ENCODE results near the gene LDAH. TPM values are rescaled to one million over a fixed set of nuclear protein-coding genes. Genes with fewer than 3 reads are reported as not detected.

Gene LDAH
- total RNA-seq, 1 donor from 2014 or later, result 28.0 TPM

DNA sequence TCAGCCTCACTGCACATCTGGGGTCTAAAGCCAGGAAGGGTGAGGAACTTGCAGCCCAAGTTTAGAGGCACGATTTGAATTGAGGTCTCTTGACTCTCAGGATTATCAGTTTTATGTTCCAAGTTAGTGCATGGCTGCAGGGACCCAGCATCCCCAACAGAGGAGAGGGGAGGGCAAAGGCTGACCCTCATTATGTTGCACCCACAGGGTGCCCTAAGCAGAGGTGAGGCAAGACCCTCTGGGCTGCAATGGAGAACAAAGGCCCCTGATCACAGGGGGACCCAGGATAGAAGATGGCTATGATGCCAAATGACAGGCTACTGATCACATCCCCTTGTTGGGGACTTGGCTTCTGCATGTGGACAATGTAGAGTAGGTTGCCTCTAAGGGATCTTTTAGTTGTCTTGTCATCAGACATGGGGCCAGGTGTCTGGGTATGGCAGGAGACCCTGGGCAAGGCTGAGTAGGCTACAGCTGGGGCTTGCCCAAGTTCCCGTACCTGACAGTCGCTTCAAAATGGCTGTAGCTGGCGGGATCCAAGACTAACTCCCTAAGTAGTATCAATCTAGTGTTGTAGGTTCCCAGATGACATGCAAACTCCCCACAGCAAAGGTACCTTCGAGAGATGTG lies 160.5 kb downstream of the LDAH start:
- no peak overlapping the region for H3K27ac Mint-ChIP-seq (ENCODE audit: unreplicated experiment)
- no peaks in the 10 kb centered on the region for H3K36me3 Mint-ChIP-seq (ENCODE audit: unreplicated experiment)
- H3K4me3 Mint-ChIP-seq (ENCODE audit: unreplicated experiment), result no peak overlapping the region
- peaks cover 77% of the 10 kb centered on the region for H3K27me3 Mint-ChIP-seq (ENCODE audit: unreplicated experiment)
- DNase-seq (ENCODE audit: extremely low spot score, unreplicated experiment), result no peak
- peaks cover 12% of the 10 kb centered on the region for H3K4me1 Mint-ChIP-seq (ENCODE audit: unreplicated experiment)
- TF ChIP-seq, protein P1, sequence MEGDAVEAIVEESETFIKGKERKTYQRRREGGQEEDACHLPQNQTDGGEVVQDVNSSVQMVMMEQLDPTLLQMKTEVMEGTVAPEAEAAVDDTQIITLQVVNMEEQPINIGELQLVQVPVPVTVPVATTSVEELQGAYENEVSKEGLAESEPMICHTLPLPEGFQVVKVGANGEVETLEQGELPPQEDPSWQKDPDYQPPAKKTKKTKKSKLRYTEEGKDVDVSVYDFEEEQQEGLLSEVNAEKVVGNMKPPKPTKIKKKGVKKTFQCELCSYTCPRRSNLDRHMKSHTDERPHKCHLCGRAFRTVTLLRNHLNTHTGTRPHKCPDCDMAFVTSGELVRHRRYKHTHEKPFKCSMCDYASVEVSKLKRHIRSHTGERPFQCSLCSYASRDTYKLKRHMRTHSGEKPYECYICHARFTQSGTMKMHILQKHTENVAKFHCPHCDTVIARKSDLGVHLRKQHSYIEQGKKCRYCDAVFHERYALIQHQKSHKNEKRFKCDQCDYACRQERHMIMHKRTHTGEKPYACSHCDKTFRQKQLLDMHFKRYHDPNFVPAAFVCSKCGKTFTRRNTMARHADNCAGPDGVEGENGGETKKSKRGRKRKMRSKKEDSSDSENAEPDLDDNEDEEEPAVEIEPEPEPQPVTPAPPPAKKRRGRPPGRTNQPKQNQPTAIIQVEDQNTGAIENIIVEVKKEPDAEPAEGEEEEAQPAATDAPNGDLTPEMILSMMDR (IDR thresholded peaks at IDR 0.05), result no peak
- H3K9me3 Mint-ChIP-seq (ENCODE audit: unreplicated experiment), result no peaks in the 10 kb centered on the region

DNA sequence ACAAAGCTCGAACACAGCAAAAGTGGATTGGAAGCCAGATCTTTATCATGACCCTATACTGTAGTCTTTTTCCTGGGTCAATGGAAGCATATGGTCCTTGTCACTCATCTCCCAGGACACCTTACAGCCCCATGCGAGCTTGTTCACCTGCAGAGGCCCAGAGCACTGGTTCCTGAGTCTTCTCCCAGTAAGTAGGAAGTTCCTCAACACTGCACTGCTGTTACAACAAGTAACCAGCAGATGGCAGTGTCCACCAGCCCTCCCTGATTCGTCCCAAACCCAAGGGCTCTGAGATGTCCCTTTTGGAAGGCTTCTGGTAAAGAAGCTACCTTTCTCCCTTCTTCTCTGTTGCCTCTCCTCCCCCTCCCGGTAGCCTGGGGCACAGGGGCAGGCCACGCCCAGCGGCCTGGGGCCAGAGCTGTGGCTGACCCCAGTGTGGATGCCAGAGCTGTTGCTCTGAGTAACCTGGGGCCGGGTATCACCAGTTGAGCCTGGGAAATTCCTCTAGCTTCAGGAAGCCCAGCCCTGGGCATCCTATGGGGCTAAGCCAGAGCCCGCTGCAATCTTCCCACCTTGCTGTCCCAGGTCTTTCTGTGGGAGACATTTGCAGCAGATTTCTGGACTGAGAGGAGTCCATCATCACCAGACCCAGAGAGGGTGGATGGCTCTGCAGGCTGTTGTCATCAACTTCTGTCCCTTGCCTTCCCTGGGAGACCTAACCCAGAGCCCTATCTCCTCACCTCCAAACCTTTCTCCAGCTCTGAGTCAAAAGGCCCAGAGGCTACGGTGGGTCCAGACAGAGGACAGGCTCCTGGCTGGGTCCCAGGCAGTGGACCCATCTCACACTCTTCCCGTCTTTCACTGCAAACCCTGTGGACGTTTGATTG lies 161.2 kb downstream of the LDAH start:
- H3K4me1 Mint-ChIP-seq (ENCODE audit: unreplicated experiment), result peaks cover 12% of the 10 kb centered on the region
- no peak overlapping the region for H3K27ac Mint-ChIP-seq (ENCODE audit: unreplicated experiment)
- no peaks in the 10 kb centered on the region for H3K9me3 Mint-ChIP-seq (ENCODE audit: unreplicated experiment)
- H3K4me3 Mint-ChIP-seq (ENCODE audit: unreplicated experiment), result no peak overlapping the region
- no peak for DNase-seq (ENCODE audit: extremely low spot score, unreplicated experiment)
- TF ChIP-seq, protein P1 (IDR thresholded peaks at IDR 0.05), result peak; percentile 98
- H3K27me3 Mint-ChIP-seq (ENCODE audit: unreplicated experiment), result peaks cover 77% of the 10 kb centered on the region
- H3K36me3 Mint-ChIP-seq (ENCODE audit: unreplicated experiment), result no peaks in the 10 kb centered on the region

DNA sequence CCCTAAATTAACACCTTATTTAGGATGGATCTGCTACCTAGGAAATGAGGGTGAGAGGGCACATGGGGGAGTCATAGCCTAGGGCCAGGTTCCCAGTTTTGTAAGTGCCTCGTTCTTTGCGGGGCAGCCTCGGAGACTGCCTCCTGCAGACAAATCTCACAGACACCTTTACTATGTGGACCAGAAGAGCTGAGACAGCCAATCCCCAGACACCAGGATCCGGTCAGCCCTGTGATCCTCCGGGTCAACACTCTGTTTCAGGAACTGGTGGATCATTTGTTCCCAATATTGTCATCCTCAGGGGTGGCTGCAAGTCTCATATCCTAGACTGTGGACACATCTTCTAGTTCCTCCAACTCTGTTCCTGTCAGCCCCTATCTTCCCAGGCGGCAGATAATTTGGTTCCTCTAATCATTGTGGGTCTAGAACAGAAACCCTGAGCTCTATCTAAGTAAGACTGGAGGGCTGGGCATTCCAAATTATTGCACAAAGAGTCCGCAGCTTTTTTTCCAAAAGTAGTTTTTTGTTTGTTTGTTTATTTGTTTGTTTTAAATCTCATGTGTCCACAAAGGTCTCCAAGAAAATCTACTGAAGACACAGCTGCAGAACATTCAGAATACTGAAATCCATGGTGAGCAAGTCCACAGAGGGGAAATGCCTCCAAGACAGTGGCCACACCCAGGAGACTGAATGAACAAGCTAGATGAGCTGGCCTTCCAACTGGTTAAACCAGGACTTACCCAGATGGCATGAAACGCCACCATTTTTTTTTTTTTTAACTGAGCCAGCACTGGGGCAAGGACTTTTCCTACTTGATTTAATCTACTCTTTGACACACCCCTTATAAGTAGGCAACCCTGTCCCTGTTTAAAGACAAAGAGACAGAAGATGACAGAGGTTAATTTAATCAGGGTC lies 162.1 kb downstream of the LDAH start:
- Mint-ChIP-seq H3K27ac (ENCODE audit: unreplicated experiment) (no peak overlapping the region), H3K9me3 (ENCODE audit: unreplicated experiment) (no peaks in the 10 kb centered on the region), H3K4me3 (ENCODE audit: unreplicated experiment) (no peak overlapping the region), H3K4me1 (ENCODE audit: unreplicated experiment) (peaks cover 8% of the 10 kb centered on the region), H3K36me3 (ENCODE audit: unreplicated experiment) (no peaks in the 10 kb centered on the region), H3K27me3 (ENCODE audit: unreplicated experiment) (peaks cover 76% of the 10 kb centered on the region)
- DNase-seq (ENCODE audit: extremely low spot score, unreplicated experiment), result no peak
- TF ChIP-seq, protein P1 (IDR thresholded peaks at IDR 0.05), result no peak

DNA sequence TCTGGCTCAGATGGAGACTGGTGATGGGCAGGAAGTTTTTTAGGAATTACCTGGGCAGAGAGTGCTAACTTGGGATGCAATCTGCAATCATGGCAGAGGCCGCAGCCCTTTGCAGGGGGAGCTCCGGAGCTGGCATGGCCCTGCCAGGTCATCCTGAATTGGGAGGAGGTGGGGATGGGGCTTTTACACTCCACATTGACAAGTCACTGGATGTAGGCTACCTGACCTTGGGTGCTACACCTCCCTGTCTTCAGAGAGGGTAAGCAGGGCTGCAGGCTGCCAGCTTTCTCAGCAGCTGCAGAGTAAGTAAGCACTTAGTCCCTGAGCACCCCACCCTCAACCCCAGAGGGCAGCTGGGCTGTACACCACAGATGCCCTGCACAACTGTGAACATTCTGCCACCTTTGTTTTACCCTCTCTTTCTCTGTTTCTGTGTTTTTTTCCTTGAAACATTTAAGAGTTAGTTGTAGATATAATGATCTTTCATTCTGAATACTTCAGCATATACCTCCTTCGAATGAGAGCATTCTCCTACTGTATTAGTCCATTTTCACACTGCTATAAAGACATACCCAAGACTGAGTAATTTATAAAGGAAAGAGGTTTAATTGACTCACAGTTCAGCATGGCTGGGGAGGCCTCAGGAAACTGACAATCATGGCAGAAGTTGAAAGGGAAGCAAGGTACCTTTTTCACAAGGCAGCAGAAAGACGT lies 165.2 kb downstream of the LDAH start:
- Mint-ChIP-seq H3K4me3 (ENCODE audit: unreplicated experiment) (no peak overlapping the region), H3K9me3 (ENCODE audit: unreplicated experiment) (no peaks in the 10 kb centered on the region), H3K27me3 (ENCODE audit: unreplicated experiment) (peaks cover 60% of the 10 kb centered on the region), H3K27ac (ENCODE audit: unreplicated experiment) (no peak overlapping the region), H3K4me1 (ENCODE audit: unreplicated experiment) (peaks cover 4% of the 10 kb centered on the region), H3K36me3 (ENCODE audit: unreplicated experiment) (no peaks in the 10 kb centered on the region)
- DNase-seq (ENCODE audit: extremely low spot score, unreplicated experiment), result no peak
- TF ChIP-seq, protein P1 (IDR thresholded peaks at IDR 0.05), result no peak

Measured in osteocyte (in vitro differentiated cells).